CD4-positive, alpha-beta T cell treated with Interleukin-17A for 4 hours (primary cell): ENCODE results near the gene LCLAT1.
A peak's percentile ranks its signal among the peaks of the same experiment; 100 is the strongest.

Experiments used
- DNase-seq: peaks from one replicate; pipeline ENCODE4 v3.0.0-alpha.2; 2020; ENCODE audit warnings: mixed read lengths

LCLAT1 gene

GRCh38 chr2:30424231-30424630 lies 22.8 kb upstream of the LCLAT1 start:
- DNase-seq: no peak

DNA sequence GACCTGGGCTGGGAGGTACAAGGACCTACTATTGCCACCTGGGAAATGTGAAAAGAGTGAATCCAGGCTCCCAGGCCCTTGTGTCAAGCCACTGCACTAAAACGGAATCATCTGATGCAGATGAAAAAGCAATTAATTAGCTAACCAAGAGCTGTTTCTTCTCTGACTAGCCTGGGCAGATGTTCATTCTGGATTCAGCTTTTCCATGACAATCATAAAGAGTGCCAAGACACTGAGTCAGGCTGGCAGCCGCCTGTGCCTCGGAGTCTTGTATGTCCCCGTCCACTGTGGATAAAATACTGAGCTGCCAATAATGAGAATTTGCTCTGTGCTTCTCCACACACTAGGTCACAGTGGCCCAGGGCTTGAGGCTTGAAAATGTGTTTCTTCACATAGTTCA lies 21.7 kb upstream of the LCLAT1 start:
- no peak for DNase-seq

DNA sequence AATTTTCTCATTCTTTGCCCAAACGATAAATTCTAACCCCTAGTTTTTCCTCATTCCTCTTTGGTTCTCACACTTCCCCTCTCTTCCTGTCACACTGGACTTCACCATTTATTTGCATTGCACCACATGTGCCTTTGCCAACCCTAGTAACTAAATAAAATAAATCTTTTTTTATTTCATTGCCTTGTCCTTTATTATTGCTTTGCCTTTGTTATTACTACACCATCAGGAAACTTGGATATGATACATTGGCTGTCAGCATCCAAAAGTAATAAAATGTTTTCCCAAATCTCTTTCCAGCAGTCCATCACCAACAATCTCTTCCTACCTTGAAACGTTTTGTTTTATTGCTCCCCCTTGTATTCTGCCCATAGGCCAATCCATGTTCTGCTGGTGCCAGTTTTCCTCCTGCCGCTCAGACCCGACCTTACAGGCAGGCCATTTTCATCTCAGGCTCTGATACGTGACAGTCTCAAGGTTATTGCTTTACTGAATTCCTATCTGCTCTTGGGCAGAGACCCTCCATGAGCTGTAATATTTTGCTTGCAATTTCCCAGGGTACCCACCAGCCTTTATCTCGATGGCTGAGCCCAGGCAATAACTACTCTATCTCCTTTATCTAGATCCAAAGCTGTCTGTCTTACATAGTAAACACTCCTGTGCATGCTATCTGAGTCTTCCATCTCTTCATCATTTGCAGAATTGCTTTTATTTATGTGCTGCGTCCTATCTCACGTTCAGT lies 19.3 kb upstream of the LCLAT1 start:
- DNase-seq: no peak

- no peak for DNase-seq
Observed at GRCh38 chr2:30428348-30428662, 18.7 kb upstream of the LCLAT1 start.

DNA sequence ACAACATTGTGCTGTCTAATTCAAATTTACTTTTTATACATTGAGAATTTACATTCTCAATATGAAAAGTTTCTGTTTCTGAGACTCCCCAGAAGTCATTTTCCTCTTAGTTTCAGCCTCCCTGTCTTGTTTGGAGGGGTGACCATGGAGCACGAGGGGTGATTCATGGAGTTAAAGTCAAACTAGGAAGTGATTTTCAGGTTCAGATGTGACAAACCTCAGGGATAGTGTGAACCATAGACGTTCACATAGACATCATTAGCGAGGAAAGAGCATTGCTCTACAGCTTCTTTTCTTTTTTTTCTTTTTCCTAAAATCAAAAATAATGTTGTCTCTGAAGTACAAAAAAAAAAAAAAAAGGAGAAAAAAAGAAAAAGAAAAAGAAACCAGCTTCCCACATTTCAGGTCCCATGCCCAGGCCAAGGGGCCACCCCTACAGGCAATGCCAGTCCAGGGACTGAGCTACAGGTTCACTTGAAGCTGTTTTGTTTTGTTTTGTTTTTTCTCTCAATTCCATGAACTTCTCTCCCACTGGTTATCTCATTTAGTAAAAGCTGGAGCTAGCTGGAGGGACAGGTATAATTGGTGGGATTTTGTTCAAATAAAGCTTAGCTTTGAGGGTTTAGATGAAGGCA lies 18.1 kb upstream of the LCLAT1 start:
- no peak for DNase-seq

GRCh38 chr2:30433541-30434299 lies 13.3 kb upstream of the LCLAT1 start:
- no peak for DNase-seq

- DNase-seq: no peak
Observed at GRCh38 chr2:30434708-30435107, 12.3 kb upstream of the LCLAT1 start.

DNA sequence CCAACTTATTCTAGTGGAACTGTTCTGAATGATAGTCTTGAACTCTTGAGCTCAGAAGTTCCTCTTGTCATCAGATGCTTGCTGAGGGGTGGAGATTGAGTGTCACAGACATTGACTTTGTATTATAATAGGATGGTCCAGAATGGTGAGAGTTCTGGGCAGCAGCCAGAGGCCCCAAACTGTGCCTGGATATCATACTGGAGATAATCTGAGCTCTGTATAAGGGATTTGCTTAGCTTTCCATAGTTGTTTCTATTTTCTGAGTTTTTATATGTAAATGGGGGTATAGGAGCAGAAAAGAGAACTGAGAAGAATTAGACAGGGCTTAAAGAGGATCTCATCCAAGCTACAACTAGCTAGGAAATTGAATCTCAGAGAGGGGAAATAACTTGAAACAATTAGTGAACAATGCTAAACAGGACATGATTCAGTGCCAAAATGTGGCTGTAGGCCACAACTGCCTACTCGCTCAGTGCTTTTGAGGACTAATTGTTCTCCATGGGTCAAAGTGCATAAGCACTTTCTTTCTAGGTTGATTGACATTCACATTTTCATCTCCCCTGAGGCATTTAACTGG lies 10.1 kb upstream of the LCLAT1 start:
- DNase-seq: no peak

- DNase-seq: no peak
Observed at GRCh38 chr2:30437809-30438548, 9.1 kb upstream of the LCLAT1 start.

DNA sequence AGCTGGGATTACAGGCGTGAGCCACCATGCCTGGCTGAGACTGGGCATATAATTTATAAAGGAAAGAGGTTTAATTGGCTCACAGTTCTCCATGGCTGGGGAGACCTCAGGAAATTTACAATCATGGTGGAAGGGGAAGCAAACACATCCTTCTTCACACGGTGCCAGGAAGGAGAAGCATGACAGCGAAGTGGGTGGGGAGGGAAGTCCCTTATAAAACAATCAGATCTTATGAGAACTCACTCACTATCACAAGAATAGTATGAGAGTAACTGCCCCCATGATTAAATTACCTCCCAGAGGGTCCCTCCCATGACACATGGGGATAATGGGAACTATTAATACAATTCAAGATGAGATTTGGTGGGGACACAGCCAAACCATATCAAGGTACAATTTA lies 7.8 kb upstream of the LCLAT1 start:
- DNase-seq: no peak

DNA sequence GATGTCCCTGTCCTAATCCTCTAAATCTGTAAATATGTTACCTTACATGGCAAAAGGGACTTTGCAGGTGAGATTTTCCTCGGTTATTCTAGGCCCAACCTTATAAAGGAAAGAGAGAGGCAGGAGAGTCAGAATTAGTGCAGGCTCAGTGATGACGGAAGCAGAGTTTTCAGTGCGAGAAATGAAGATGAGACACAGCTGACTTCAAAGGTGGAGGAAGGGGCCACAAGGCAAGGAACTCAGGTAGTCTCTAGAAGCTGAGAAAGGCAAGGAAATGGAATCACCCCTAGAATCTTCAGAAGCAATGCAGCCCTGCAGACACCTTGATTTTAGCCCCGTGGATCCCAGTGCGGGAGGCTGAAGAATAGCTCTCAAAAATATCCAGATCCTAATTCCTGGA lies 7.2 kb upstream of the LCLAT1 start:
- DNase-seq: peak; percentile 61

- no peak for DNase-seq
Observed at GRCh38 chr2:30441023-30441422, 6.0 kb upstream of the LCLAT1 start.

GRCh38 chr2:30443081-30443480 lies 4.0 kb upstream of the LCLAT1 start:
- DNase-seq: no peak

DNA sequence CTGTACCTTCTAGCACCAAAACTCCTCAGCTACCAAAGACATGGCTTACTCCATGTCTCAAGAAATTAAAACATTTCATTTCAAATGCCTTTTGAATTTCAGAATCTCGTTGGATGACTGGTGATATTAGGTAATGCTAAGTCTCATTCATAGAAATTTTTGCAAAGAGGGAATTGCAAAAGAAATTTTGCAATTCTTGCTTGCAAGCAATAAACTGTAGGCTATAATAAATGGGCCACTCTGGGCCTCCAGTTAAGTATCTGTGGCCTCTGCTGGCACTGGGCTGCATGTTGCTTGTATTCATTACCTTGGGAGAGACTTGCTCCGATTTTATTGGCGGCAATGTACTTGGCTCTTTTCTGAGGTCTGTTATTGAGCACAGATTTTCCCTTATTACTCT lies 2.8 kb upstream of the LCLAT1 start:
- DNase-seq: no peak

DNA sequence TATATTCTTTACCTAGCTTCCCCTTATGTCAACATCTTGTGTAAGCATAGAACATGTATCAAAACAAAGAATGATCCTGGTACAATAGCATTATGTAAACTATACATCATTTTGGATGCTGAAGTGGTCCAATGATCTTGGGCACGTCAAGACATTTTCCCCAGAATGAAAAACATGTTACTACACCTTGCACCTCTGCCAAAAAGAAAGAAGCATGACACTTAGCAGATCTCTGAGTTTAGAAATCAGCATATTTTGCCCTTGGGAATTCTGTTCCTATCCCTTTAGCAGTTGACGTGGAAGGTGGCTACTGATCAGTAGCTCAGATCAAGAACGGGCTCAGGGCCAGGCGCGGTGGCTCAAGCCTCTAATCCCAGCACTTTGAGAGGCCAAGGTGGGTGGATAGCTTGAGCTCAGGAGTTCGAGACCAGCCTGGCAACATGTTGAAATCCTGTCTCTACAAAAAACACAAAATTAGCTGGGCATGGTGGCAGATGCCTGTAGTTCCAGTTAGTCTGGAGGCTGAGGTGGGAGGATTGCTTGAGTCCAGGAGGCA lies 1.7 kb upstream of the LCLAT1 start:
- DNase-seq: no peak

DNA sequence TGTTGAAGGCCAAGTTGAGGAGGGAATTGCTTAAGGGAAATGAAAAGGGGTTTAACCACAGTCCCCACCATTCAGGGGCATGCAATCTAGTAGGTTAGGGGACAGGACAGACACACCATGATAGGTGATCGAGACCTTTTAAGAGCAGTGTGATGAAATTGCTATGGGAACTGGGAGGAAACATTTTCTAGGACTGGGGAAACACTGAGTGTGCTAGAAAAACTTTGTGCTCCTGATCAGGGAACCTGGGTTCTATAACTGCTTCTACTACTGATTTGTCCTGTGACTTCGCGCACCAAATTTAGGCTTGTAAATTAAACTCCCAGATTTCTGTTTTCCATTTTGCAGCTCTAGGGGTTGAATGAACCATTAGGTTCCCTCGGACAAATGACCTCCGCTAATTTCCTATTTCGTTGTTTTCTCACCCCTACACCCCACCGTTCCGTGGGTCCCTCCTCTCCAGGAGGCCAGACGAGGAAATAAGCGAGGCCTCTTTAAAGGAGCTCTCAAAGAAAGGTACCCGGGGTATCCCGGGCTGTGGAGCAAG lies 371 bp upstream of the LCLAT1 start:
- DNase-seq: no peak

DNA sequence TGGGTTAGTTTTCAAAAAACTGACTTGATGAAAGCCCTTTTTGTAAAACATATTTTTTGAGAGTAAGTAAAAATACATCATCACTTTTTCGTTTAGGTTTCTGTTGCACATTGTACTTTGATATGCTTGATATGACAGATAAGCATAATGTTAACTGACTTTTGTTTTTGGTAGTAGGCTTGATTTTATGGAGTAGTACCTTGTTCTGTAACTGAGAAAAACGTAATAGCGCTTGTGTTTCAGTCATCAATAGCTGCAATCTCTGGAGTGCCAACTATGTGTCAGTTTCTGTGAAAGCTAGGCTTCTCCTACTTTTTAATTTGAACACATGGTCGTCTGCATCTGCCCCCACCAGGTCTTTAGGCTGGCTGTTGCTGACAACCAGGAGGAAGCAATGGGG lies 1.3 kb downstream of the LCLAT1 start:
- no peak for DNase-seq

- no peak for DNase-seq
Observed at GRCh38 chr2:30448866-30449265, 1.8 kb downstream of the LCLAT1 start.

GRCh38 chr2:30450025-30450424 lies 3.0 kb downstream of the LCLAT1 start:
- no peak for DNase-seq

DNA sequence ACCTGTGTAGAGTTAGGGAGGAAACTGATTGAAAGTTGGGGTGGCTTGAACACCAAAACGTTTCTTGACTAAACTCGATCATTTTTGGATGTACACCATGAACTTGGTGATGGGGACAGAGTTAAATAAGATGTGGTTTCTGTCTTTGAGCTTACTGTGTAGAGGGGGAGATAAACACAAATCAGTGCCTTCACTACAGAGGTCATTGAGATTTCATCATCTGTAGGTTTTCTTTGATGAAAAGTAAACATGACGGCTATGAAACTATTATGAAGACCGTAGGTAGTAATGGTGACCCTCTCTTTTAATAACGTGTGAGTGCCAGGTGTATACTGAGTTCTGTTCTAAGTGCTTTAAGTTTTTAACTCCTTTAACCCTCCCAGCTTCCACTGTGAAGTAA lies 6.5 kb downstream of the LCLAT1 start:
- no peak for DNase-seq

- DNase-seq: no peak
Observed at GRCh38 chr2:30454571-30454970, 7.5 kb downstream of the LCLAT1 start.

- no peak for DNase-seq
Observed at GRCh38 chr2:30455114-30455738, 8.2 kb downstream of the LCLAT1 start.
